GM19351 (cell line): ENCODE results near the gene SYT1.
"Not testable (repeated sequence)": the region's sequence is repeated elsewhere in the genome, so short reads cannot be mapped to it uniquely, and the experiment has no call there.

ENCODE experiments used
- ATAC-seq: cut with Tn5 transposase; IDR thresholded peaks from one replicate; pipeline ENCODE4 v1.9.1; 2021; ENCODE audit warnings: mild to moderate bottlenecking, moderate library complexity; ENCODE audit not compliant: unreplicated experiment

Gene SYT1

DNA sequence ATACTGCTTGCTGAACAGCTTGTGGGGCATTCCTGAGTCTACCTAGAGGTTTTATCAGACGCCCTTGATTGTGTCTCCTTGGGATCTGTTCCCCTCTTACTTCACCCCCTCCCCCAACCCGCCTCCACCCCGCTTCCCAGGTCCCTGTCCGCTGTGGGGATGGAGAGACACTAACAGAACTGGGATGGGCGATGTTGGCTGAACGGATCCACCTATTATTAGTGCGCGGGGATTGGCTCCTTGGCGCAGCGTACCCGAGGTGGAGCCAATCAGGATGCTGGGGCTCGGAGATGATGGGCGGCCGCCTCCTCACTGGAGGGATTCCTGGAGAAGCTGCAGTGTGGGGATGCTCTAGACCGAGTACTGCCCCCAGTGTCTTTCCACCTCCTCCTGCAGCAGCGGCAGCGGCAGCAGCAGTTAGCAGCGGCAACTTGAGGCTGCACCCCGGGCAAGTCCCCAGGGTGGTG lies at the start of gene SYT1:
TSS of gene SYT1 (plus strand) at position 372 of the 467 bp plus-strand sequence.
- peak; percentile 33 for ATAC-seq

GRCh38 chr12:78818487-78818886 lies 46.1 kb upstream of the SYT1 start:
- ATAC-seq = no peak

DNA sequence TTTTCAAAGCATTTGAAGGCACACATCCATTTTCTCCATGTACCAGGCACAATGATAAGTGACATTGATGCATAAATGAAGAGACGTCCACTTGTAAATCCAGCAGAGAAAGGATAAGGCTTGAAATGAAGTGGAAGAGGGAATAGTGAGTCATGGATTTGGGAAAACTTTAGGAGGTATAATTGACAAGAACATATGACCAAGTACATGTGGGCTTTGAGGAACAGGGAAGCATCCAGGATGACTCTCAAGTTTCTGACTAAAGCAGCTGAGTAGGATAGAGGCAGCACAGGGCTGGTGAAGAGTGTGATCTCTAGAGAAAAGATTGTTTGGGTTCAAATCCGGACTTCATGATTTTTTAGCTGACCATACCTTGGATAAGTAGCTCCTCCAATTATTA lies 43.6 kb upstream of the SYT1 start:
- no peak for ATAC-seq

- ATAC-seq = no peak
These were observed 39.7 kb upstream of the SYT1 start for GRCh38 chr12:78824918-78825317.

DNA sequence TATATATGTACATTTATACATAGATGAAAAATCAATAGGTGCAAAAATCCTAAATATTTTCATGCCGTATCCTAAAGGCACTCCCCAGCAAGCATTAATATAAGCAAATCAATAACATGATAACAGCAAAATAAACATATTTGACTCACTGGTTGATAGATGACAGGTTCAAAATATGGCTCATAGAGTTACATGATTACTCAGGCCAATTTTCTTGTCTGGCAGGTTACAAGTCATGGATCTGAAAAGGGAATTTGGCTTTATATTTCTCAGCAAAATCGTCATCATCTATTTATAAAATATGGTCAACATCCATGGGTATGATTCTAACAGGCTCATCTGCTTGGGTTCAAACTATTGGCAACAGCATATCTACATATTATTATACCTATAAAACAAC lies 34.9 kb upstream of the SYT1 start:
- ATAC-seq = no peak

DNA sequence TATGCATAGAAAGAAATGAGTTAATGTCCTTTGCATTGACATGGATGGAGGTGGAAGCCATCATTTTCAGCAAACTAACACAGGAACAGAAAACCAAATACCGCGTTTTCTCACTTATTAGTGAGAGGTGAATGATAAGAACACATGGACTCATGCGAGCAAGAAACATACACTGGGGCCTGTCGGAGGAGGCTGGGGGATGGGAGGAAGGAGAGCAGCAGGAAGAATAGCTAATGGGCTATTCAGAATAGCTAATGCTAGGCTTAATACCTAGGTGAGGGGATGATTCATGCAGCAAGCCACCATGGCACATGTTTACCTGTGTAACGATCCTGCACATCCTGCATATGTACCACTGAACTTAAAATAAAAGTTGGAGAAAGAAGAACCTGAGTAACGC lies 29.1 kb upstream of the SYT1 start:
- no peak for ATAC-seq

DNA sequence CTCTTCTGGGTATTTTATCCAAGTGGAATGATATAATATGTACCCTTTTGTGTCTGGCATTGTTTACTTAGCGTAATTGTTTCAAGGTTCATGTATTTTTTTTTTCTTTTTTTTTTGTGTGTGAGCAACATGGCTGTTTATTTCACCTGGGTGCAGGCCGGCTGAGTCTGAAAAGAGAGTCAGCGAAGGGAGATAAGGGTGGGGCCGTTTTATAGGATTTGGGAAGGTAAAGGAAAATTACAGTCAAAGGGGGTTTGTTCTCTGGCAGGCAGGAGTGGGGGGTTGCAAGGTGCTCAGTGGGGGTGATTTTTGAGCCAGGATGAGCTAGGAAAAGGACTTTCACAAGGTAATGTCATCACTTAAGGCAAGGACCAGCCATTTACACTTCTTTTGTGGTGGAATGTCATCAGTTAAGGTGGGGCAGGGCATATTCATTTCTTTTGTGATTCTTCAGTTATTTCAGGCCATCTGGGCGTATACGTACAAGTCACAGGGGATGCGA lies 24.0 kb upstream of the SYT1 start:
- not testable (repeated sequence) for ATAC-seq

DNA sequence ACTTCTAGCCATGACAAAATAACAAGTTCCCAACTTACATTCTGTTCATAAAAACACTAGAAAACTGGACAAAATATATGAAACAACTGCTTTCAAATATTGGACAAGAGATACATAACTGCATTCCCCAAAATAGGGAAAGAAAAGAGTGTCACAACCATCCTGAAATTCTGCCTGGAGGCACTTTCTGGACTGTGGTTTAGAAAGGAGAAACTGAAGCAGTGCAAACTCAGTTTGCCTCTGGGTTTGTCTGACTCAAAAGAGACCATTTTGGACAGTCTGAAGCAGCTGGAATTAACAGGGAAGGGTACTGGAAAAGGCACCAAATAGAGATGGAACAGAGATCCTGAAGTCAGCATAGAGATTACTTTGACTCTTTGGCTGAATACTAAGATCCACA lies 11.3 kb upstream of the SYT1 start:
- ATAC-seq = no peak

DNA sequence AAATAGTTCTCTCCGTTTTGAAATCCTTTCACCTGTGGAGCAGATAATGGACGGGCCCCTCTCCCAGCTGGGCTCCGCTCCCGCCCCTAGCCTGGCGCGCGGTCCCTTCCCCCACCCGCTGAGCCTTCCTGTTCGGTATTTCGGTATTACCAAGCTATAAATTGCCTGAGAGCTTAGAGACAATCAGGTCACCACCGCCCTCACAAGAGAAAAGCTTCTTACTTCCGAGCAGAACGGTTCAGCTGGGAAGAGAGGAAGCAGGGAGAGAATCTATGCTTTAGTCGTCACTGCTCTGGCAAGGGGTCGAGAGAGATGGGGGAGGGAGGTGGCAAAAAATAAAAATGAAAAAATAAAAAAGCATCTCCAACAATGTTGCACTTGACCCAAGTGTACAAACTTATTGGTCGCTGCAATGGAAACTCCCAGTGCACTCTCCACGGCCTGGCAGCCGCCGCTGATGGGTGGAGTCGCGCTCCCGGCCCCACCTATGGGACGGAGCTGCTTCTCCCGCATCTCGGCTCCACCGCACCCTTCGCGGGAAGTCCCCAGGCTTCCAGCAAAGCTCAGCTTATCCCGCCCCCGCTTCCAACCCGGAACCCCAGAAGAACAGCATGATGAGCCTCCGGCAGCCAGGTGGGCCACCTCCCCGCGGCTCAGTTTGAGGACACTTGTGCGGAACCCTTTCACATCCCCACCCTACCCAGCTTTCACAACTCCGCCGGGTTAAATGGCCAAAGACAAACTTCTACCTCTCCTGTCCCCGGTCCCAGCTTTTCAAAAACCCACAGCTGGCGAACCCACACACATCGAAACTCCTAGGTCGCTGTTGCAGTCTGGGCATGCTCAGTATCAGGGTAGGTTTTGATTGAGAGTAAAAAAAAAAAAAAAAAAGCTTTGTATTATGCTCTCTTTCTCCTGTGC lies 832 bp upstream of the SYT1 start:
- ATAC-seq = peak; percentile 52

DNA sequence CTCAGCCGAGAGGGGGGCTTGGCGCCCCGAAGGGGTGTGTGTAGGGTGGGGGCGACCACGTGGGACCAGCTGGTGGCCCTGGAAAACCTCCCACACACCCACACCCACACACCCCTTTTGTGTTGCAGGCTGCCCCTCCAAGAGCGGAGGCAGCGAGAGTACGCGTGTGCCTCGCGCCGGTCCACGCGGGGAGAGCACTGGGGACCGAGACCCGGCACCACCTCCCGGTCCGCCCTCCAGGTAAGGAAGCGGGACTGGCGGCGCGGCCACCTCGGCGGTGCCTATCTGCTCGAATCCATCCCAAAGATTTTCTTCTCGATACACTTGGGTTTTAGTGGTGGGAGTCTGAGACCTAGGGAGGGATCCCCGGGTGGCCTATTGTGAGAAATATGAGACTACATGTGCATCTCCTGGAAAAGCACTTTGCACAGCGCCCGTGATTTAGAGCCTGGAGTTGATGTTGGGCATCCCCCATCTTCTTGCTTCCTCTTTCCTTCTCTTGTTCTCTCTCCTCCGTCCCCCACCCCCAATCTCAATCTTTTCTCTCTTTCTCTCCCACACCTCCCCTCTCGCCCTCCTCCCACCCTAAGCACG lies 393 bp downstream of the SYT1 start:
- peak; percentile 21 for ATAC-seq

DNA sequence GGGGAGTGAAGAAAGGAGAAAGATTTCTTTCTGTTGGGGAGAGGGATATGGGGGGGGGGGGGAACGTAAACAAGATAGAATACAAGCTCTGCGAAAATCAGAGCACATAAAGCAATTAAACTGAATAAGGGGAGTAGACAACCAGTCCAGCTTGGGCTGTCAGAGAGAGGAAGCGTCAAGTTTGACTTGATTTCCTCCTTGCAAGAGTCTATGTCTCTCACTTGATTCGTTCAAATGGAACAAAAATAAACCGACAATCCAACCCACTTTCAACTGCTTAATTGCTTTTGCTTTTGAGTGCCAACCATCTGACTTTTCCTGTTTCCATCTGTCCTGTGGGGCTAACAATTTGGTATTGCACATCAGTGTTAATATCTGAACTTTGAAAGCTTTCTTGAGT lies 942 bp downstream of the SYT1 start:
- no peak for ATAC-seq

- ATAC-seq = no peak
These were observed 1.9 kb downstream of the SYT1 start for GRCh38 chr12:78866518-78866917.

DNA sequence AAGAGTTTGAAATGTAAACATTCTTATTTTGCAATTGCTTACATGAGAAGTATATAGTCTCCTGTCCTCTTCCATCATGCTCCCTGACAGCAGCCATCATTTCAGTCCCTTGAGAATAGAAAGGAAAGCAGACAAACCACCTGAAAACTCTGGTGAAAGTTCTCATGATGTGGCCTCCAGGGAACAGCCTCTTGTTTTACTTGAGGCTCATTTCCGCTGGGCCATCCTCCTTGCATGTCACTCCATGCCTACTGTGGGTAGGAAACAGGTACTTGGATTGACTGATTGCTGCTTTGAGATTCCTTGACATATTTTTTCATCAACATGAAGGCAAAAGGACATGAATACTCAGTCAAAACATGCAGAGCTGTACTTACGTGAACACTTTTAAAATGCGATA lies 6.0 kb downstream of the SYT1 start:
- ATAC-seq = no peak

DNA sequence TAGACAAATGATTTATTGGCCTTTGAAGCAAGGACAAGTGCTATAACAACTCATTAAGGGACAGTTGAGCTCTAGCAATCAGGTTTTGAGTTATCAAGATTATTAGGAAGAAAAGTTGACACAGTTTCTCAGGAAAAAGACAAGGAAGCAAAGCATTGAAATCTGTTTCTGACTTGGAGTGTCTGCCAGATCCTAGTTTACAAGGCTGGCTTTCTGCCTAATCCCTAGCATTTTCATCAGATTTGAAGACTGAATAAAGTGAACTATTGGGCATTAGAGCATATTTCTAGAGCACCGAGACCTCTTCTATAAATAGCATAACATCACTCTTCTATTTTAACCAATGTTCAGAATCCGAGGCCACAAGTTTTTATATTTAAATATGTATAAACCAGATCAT lies 7.0 kb downstream of the SYT1 start:
- no peak for ATAC-seq

DNA sequence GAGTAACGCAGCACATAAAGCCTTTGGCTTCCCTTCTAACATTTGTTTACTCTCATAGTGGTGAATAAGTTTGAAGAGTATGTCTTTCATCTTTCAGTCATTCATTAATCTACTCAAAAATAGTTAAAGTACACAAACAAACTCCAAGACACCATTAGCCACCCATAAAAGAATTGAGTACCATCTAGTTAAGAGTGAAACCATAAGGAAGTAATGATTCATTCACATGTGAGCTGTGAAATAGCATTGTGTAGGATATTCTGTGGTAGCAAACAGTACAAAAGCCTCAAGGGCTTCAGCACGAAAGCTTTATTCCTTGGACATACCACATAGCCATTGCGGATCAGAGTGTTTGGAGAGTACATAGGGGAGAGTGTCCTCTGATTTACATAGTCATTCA lies 13.9 kb downstream of the SYT1 start:
- ATAC-seq = no peak

DNA sequence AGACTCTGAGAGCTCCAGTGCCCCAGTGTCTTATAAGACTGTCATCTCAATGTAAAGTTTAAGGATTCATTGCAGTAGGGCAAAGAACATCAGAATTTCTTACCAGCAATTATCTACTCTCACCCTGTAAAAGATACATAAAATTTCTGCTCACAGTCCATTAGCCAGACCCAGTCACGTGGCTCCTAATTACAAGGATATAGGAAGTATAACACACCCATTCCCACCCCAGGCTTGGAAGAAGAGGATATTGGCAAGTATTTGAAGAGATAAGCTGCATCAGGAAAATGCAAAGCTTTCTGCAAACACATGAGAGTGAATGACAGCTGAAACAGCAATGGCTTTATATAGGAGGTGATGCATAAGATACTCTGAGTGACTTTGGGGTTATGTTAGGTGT lies 14.3 kb downstream of the SYT1 start:
- no peak for ATAC-seq

- no peak for ATAC-seq
These were observed 15.5 kb downstream of the SYT1 start for GRCh38 chr12:78880078-78880477.

DNA sequence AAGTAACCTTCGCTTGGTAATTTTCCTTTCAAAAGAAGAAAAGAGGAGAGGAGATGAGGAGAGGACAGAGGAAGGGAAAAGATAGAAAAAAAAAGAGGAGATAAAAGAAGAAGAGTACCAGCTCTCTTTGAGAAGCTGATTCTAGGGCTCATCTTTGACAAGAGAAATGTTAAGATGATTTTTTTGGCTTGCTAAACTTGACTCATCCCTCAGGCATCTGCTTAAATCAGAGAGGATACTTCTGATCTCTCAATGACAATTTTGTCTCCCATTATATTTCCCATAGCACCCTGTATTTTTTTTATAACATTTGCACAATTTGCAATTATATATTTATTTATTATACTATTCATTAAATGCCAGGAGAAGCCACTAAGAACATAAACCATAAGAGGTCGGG lies 17.1 kb downstream of the SYT1 start:
- ATAC-seq = no peak

- no peak for ATAC-seq
These were observed 20.9 kb downstream of the SYT1 start for GRCh38 chr12:78885466-78885865.

DNA sequence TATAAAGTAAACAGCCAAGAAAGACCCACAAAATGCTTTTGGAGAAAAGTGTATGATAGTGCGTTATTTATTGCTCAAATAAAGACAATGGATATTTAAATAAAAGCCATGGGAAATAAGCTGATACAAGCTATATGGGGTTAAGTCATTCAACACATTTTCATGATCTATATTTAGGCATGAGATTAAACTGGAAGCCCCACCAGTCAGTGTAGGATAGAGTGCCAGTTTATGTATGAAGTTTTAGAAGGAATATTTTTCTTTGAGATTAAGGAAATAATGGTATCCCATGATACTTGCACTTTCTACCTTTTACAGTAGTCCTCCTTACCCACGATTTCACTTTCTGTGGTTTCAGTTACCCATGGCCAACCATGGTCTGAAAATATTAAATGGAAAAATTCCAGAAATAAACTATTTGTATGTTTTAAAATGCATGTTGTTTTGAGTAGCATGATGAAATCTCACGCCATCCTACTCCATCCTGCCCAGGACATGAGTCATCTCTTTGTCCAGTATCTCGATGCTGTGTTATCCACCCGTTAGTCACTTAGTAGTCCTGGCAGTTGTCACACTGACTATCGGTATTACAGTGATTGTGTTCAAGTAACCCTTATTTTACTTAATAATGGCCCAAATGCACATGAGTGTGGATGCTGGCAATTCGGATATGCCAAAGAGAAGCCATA lies 22.3 kb downstream of the SYT1 start:
- no peak for ATAC-seq

GRCh38 chr12:78887444-78887843 lies 22.9 kb downstream of the SYT1 start:
- no peak for ATAC-seq

DNA sequence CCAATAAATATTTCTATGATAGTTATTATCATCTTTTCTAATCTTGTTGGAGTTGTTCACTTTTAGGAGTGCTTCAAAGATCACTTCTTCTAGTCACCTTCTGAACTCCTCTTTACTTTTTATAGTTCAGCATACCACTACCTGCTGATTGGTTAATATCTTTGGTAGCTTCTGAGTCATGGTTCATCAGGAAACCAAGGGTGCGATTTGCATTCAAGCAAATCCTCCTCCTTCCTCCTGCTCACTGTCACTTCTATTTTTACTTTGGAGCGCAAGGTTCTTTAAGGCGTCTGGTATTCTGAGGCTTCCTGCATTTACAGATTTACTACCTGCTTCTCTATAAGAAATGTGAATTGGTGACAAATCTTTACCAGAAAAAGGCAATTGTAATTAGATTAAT lies 24.0 kb downstream of the SYT1 start:
- ATAC-seq = peak; percentile 99
